Measurements from ENCODE around the gene LAMC1. TPM values are rescaled to one million over a fixed set of nuclear protein-coding genes. Genes with fewer than 3 reads are reported as not detected.

Gene LAMC1
- total and polyA plus RNA-seq, 12 donors, result 22.1 to 160 (median 115) TPM

GRCh38 chr1:183105449-183105848, 82.2 kb downstream of the LAMC1 start:
- peak overlapping the region in 2 of 10 donors; percentile 3 to 54 for H3K27ac ChIP-seq
- TF ChIP-seq CTCF (IDR thresholded peaks at IDR 0.05), result no peak
- 44 to 49% methylated on average over 3 of the region's 3 CpGs for WGBS, 2 donors
- no peak for DNase-seq
- no peaks in the 10 kb centered on the region for H3K9me3 ChIP-seq
- peaks cover 0 to 82% (median 59%) of the 10 kb centered on the region in 9 donors for H3K4me1 ChIP-seq
- ATAC-seq, result peak in 4 of 8 donors; percentile 22 to 37 (median 30)
- intact Hi-C loops (cut with DNase I), result loop anchor here in 4 of 10 donors (5.0 to 10.0 kb wide), 3 partner anchors 81 to 143 kb away; partner anchors contain the start of gene LAMC1 (in 1 of the 4)
- H3K36me3 ChIP-seq, result peaks cover 0 to 57% (median 6%) of the 10 kb centered on the region in 9 donors
- no peak overlapping the region for H3K4me3 ChIP-seq
- no peaks in the 10 kb centered on the region for H3K27me3 ChIP-seq

GRCh38 chr1:183106166-183106565, 82.9 kb downstream of the LAMC1 start:
- ATAC-seq (no peak), DNase-seq (no peak)
- TF ChIP-seq CTCF (IDR thresholded peaks at IDR 0.05), result no peak
- Histone ChIP-seq H3K27me3 (no peaks in the 10 kb centered on the region), H3K9me3 (no peaks in the 10 kb centered on the region), H3K36me3 (peaks cover 0 to 64% (median 6%) of the 10 kb centered on the region in 9 donors), H3K4me1 (peaks cover 0 to 75% (median 52%) of the 10 kb centered on the region in 9 donors), H3K27ac (peak overlapping the region in 2 of 10 donors; percentile 27 to 54), H3K4me3 (no peak overlapping the region)
- intact Hi-C loops (cut with DNase I), result loop anchor here in 4 of 10 donors (5.0 to 10.0 kb wide), 3 partner anchors 81 to 144 kb away; partner anchors contain the start of gene LAMC1 (in 1 of the 4)
- 56 to 63% methylated on average over 4 of the region's 4 CpGs for WGBS, 2 donors

DNA sequence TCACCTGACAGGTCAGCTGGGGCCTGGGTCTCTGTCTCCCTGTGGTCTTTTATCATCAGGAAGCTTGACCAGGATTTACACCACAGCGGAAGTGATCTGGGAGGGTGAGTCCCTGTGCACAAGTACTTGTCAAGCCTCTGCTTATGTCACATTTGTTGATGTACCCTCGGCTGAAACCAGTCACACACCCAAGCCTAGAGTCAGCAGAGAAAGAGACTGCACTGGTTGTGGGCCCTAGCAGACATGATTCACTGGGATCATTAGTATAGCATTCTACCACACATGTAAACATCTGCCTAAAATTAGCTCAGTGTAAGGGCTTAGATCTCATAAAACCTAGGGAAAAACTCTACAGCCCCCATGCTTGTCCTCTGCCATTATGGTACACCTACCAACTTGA, 83.5 kb downstream of the LAMC1 start:
- Histone ChIP-seq H3K4me3 (no peak overlapping the region), H3K9me3 (no peaks in the 10 kb centered on the region), H3K27ac (peak overlapping the region in 1 of 10 donors; percentile 27), H3K36me3 (peaks cover 0 to 70% (median 6%) of the 10 kb centered on the region in 9 donors), H3K27me3 (no peaks in the 10 kb centered on the region), H3K4me1 (peaks cover 0 to 69% (median 46%) of the 10 kb centered on the region in 9 donors)
- intact Hi-C loops (cut with DNase I), result loop anchor here in 4 of 10 donors (5.0 to 10.0 kb wide), 3 partner anchors 82 to 144 kb away; partner anchors contain the start of gene LAMC1 (in 1 of the 4)
- 76 to 77% methylated on average over 2 of the region's 2 CpGs for WGBS, 2 donors
- ATAC-seq (peak in 4 of 8 donors; percentile 8 to 22 (median 11)), DNase-seq (no peak)
- TF ChIP-seq CTCF (IDR thresholded peaks at IDR 0.05), result no peak

- peaks cover 0 to 87% (median 19%) of the 10 kb centered on the region in 9 donors for H3K36me3 ChIP-seq
- H3K9me3 ChIP-seq, result no peaks in the 10 kb centered on the region
- H3K27ac ChIP-seq, result no peak overlapping the region
- 88 to 89% methylated on average over 8 of the region's 8 CpGs for WGBS, 2 donors
- intact Hi-C loops (cut with DNase I), result no loop called here
- no peak for ATAC-seq
- H3K4me3 ChIP-seq, result no peak overlapping the region
- no peak for DNase-seq
- H3K27me3 ChIP-seq, result no peaks in the 10 kb centered on the region
- H3K4me1 ChIP-seq, result peaks cover 0 to 34% (median 22%) of the 10 kb centered on the region in 9 donors
- TF ChIP-seq CTCF (IDR thresholded peaks at IDR 0.05), result no peak
Measured at GRCh38 chr1:183110326-183110880, 87.2 kb downstream of the LAMC1 start.
